Measurements from ENCODE around the gene TNFRSF17.
A peak's percentile ranks its signal among the peaks of the same experiment; 100 is the strongest.
"Not testable (repeated sequence)": the region's sequence is repeated elsewhere in the genome, so short reads cannot be mapped to it uniquely, and the experiment has no call there.

Gene TNFRSF17

DNA sequence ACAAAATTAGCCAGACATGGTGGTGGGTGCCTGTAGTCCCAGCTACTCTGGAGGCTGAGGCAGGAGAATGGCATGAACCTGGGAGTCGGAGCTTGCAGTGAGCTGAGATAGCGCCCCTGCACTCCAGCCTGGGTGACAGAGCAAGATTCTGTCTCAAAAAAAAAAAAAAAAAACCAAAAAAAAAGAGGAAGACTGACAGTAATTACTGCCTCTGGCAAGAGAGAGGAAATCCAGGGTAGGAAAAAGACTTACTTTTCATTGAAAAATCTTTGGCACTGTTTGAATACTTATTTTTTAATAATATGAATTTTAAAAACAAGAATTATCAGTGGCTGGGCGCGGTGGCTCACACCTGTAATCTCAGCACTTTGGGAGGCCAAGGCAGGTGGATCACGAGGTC is 2.6 kb upstream of the TNFRSF17 start:
- not testable (repeated sequence) for H3K9me3 Mint-ChIP-seq, ATAC-seq, H3K27me3 Mint-ChIP-seq, H3K27ac Mint-ChIP-seq, DNase-seq, H3K4me3 Mint-ChIP-seq, H3K4me1 Mint-ChIP-seq

- H3K27me3 Mint-ChIP-seq, H3K4me1 Mint-ChIP-seq, DNase-seq, H3K4me3 Mint-ChIP-seq, H3K9me3 Mint-ChIP-seq, ATAC-seq: not testable (repeated sequence)
- peak overlapping the region in 1 of 2 donors; percentile 12 for H3K27ac Mint-ChIP-seq
These were observed 2.0 kb upstream of the TNFRSF17 start for GRCh38 chr16:11962978-11963377.

DNA sequence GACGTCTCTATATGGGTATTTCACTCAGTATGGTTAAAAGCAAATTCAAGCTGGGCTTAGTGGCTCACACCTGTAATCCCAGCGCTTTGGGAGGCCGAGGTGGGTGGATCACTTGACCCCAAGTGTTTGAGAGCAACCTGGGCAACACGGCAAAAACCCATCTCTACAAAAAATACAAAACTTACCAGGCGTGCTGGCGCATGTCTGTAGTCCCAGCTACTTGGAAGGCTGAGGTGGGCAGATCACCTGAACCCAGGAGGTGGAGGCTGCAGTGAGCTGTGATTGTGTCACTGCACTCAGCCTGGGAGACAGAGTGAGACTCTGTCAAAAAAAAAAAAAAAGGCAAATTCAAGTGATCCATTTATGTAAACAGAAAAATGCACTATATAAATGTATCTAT is 1.3 kb upstream of the TNFRSF17 start:
- H3K27ac Mint-ChIP-seq, result no peak overlapping the region
- H3K4me3 Mint-ChIP-seq, result no peak overlapping the region
- no peaks in the 10 kb centered on the region for H3K4me1 Mint-ChIP-seq
- ATAC-seq (no peak), DNase-seq (no peak)
- no peaks in the 10 kb centered on the region for H3K9me3 Mint-ChIP-seq
- H3K27me3 Mint-ChIP-seq, result no peaks in the 10 kb centered on the region

GRCh38 chr16:11966173-11966572 is 1.2 kb downstream of the TNFRSF17 start:
- Mint-ChIP-seq H3K27me3 (no peaks in the 10 kb centered on the region), H3K4me3 (no peak overlapping the region), H3K9me3 (no peaks in the 10 kb centered on the region), H3K4me1 (no peaks in the 10 kb centered on the region), H3K27ac (no peak overlapping the region)
- DNase-seq (no peak), ATAC-seq (no peak)

DNA sequence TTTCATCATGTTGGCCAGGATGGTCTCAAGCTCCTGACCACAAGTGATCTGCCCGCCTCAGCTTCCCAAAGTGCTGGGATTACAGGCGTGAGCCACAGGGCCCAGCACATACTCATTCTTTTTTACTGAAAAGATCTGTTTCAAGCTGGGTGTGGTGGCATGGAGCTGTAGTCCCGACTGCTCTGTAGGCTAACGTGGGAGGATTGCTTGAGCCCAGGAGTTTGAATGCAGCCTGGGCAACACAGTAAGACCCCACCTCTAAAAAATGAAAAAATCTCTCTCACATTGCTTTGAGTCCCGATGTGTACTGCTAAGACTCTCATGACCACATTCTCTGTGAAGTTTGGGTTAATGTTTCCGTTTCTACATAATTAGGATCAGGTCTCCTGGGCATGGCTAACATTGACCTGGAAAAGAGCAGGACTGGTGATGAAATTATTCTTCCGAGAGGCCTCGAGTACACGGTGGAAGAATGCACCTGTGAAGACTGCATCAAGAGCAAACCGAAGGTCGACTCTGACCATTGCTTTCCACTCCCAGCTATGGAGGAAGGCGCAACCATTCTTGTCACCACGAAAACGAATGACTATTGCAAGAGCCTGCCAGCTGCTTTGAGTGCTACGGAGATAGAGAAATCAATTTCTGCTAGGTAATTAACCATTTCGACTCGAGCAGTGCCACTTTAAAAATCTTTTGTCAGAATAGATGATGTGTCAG is 2.3 kb downstream of the TNFRSF17 start:
- no peak overlapping the region for H3K4me3 Mint-ChIP-seq
- ATAC-seq (no peak), DNase-seq (no peak)
- no peaks in the 10 kb centered on the region for H3K9me3 Mint-ChIP-seq
- no peaks in the 10 kb centered on the region for H3K4me1 Mint-ChIP-seq
- H3K27ac Mint-ChIP-seq, result no peak overlapping the region
- H3K27me3 Mint-ChIP-seq, result no peaks in the 10 kb centered on the region

DNA sequence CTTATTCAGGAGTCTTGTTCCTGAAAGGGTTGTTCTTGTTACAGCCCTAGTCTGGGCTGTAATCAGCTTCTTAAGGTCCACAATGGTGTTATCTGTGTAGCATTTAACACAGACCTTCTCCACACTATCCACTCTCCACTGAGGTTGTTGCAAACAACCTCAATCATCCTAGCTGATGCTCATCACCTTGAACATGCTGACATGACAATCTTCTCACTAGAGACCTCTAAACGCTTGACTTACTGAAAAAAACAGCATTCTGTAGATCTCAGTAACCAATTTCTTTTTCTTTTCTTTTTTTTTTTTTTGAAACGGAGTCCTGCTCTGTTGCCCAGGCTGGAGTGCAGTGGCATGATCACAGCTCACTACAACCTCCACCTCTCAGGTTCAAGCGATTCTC is 3.6 kb downstream of the TNFRSF17 start:
- H3K4me1 Mint-ChIP-seq, result no peaks in the 10 kb centered on the region
- peak overlapping the region in 1 of 2 donors; percentile 27 for H3K27ac Mint-ChIP-seq
- H3K9me3 Mint-ChIP-seq, result no peaks in the 10 kb centered on the region
- DNase-seq (no peak), ATAC-seq (no peak)
- no peak overlapping the region for H3K4me3 Mint-ChIP-seq
- no peaks in the 10 kb centered on the region for H3K27me3 Mint-ChIP-seq

DNA sequence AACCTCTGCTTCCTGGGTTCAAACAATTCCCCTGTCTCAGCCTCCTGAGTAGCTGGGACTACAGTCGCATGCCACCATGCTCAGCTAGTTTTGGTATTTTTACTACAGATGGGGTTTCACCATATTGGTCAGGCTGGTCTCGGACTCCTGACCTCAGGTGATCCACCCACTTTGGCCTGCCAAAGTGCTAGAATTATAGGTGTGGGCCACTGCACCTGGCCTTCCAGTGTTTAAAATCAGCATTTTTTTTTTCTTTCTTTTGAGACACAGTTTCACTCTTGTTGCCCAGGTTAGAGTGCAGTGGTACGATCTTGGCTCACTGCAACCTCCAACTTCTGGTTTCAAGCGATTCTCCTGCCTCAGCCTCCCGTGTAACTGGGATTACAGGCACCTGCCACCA is 5.3 kb downstream of the TNFRSF17 start:
- H3K27ac Mint-ChIP-seq, result peak overlapping the region in 1 of 2 donors; percentile 48
- ATAC-seq, H3K27me3 Mint-ChIP-seq, H3K9me3 Mint-ChIP-seq, DNase-seq, H3K4me3 Mint-ChIP-seq, H3K4me1 Mint-ChIP-seq: not testable (repeated sequence)

GRCh38 chr16:11972128-11972527 is 7.1 kb downstream of the TNFRSF17 start:
- ATAC-seq, result no peak
- H3K27me3 Mint-ChIP-seq, result no peaks in the 10 kb centered on the region
- no peak for DNase-seq
- peaks cover 19% of the 10 kb centered on the region for H3K4me1 Mint-ChIP-seq
- H3K4me3 Mint-ChIP-seq, result no peak overlapping the region
- peak overlapping the region in 1 of 2 donors; percentile 67 for H3K27ac Mint-ChIP-seq
- no peaks in the 10 kb centered on the region for H3K9me3 Mint-ChIP-seq

DNA sequence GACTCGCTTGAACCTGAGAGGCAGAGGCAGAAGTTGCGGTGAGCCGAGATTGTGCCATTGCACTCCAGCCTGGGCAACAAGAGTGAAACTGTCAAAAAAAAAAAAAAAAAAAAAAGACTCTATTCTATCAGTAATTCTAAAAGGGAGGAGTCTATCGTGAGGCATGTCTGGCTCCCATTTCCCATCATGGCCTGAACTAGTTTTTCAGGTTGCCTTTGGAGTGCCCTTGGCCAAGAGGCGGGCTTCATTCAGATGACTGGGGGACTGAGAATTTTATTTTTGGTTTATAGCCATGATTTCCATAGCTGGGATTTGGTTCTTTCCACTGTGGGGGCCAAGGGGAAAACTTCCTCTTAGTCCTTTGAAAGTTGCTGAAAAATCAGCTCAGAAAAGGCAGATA is 8.1 kb downstream of the TNFRSF17 start:
- ATAC-seq (no peak), DNase-seq (no peak)
- H3K27ac Mint-ChIP-seq, result no peak overlapping the region
- H3K9me3 Mint-ChIP-seq, result no peaks in the 10 kb centered on the region
- H3K4me3 Mint-ChIP-seq, result no peak overlapping the region
- H3K27me3 Mint-ChIP-seq, result no peaks in the 10 kb centered on the region
- peaks cover 28% of the 10 kb centered on the region for H3K4me1 Mint-ChIP-seq

- peak overlapping the region; percentile 91 to 94 for H3K4me3 Mint-ChIP-seq
- DNase-seq (peak in 1 of 2 donors; percentile 11), ATAC-seq (peak; percentile 32)
- H3K9me3 Mint-ChIP-seq, result no peaks in the 10 kb centered on the region
- peak overlapping the region; percentile 86 to 93 for H3K27ac Mint-ChIP-seq
- H3K27me3 Mint-ChIP-seq, result no peaks in the 10 kb centered on the region
- H3K4me1 Mint-ChIP-seq, result peaks cover 58% of the 10 kb centered on the region
These were observed 11.9 kb downstream of the TNFRSF17 start for GRCh38 chr16:11976850-11977375.

DNA sequence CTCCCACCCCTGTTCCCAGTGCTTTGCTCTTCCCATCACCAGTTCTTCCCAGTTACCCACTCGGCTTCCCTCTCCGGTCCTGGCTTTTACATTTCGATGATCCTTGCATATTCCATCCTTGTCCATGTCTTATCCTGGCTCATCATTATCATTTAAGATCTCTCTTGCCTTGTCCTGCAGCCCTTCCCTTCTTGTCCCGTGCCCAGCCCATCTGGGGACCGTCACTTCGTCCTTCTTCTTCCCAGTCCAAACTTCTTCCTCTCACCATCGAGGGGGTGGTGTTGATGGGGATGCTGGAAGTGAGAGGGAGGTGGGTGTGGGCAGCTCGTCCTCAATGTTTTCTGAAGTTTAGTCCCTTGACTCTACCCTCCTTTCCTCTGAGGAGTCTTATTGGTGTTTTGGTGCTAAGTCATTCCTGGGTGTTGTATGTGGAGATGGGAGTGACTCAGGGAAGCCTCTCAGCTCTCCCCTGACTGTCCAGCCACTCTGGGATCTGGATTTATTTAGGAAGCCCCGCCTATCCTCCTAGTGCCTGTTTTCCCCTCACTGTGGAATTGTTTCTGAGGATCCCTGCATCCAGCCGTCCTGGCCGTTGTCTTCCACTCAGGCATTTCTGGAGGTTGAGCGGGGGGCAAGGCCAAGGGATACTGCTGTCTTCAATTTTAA is 12.5 kb downstream of the TNFRSF17 start:
- H3K4me1 Mint-ChIP-seq, result peaks cover 58% of the 10 kb centered on the region
- no peaks in the 10 kb centered on the region for H3K27me3 Mint-ChIP-seq
- DNase-seq (no peak), ATAC-seq (no peak)
- H3K4me3 Mint-ChIP-seq, result peak overlapping the region; percentile 91 to 94
- peak overlapping the region; percentile 86 to 93 for H3K27ac Mint-ChIP-seq
- H3K9me3 Mint-ChIP-seq, result no peaks in the 10 kb centered on the region

DNA sequence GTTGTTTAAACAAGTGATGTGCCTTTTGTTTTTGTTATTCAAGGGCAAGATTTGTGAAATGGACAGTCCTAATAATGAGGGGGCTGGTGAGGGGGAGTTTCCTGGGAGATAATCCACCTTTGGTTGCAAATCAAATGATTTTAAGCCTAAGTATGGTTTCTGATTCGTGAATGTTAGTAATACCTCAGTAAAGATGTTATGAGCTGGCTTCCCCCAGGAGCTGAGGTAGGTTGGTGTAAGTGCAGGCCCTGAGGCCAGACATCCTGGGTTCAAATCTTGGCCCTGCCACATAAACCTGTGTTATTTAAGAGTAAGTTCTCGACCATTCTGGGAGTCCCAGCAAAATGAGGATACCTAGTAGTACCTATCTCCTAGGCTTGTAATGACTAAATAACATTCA is 13.1 kb downstream of the TNFRSF17 start:
- H3K9me3 Mint-ChIP-seq, result no peaks in the 10 kb centered on the region
- H3K4me3 Mint-ChIP-seq, result peak overlapping the region; percentile 91 to 94
- peak overlapping the region in 1 of 2 donors; percentile 8 for H3K27ac Mint-ChIP-seq
- no peaks in the 10 kb centered on the region for H3K27me3 Mint-ChIP-seq
- peaks cover 58% of the 10 kb centered on the region for H3K4me1 Mint-ChIP-seq
- DNase-seq (no peak), ATAC-seq (no peak)

GRCh38 chr16:11979013-11979672 is 14.1 kb downstream of the TNFRSF17 start:
- Mint-ChIP-seq H3K9me3 (no peaks in the 10 kb centered on the region), H3K4me3 (no peak overlapping the region), H3K4me1 (peaks cover 58% of the 10 kb centered on the region), H3K27ac (no peak overlapping the region), H3K27me3 (no peaks in the 10 kb centered on the region)
- no peak for ATAC-seq
- DNase-seq, result no peak

GRCh38 chr16:11980136-11980844 is 15.3 kb downstream of the TNFRSF17 start:
- Mint-ChIP-seq H3K4me3 (no peak overlapping the region), H3K9me3 (no peaks in the 10 kb centered on the region), H3K27me3 (no peaks in the 10 kb centered on the region), H3K27ac (no peak overlapping the region), H3K4me1 (peaks cover 55% of the 10 kb centered on the region)
- no peak for DNase-seq
- no peak for ATAC-seq

DNA sequence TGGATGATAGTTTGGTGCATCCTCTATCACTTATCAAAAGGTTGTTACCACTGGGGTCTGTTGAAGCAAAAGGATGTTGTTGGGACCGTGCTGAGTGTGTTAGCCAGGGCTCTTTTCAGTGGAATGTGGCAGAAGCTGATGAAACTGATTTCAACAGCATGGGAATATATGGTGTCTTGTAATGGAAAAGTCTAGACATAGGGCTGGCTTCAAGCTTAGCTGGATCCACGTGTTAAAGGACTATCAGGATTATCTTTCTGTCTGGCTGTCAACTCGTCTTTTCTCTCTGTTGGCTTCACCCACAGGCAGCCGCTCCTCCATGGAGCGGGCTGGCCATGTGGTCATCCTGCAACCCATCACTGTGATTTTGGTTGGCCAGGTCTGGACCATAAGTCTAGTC is 20.2 kb downstream of the TNFRSF17 start:
- ATAC-seq, result no peak
- H3K4me1 Mint-ChIP-seq, result peaks cover 14% of the 10 kb centered on the region
- H3K27ac Mint-ChIP-seq, result no peak overlapping the region
- H3K9me3 Mint-ChIP-seq, result no peaks in the 10 kb centered on the region
- no peaks in the 10 kb centered on the region for H3K27me3 Mint-ChIP-seq
- H3K4me3 Mint-ChIP-seq, result no peak overlapping the region
- no peak for DNase-seq
